GM23338 (cell line): ENCODE results near the gene USP8. TPM values are rescaled to one million over a fixed set of nuclear protein-coding genes. Genes with fewer than 3 reads are reported as not detected.
A peak's percentile ranks its signal among the peaks of the same experiment; 100 is the strongest.

Experiments
- ATAC-seq: fragments of 200-7000 bp; cut with Tn5 transposase; 3 replicates; pipeline ENCODE4 v1.9.1; 2020
- DNase-seq: peaks from one replicate; pipeline ENCODE4 v3.0.0-alpha.2; 2015; ENCODE audit warnings: low spot score
- H2AFZ ChIP-seq: fragments of 200-600 bp; sonication (generic); 2 replicates; pipeline ENCODE4 v1.8.0; 2016; ENCODE audit warnings: antibody characterized with exemption, mild to moderate bottlenecking, moderate library complexity
- H3F3A ChIP-seq: fragments of 200-600 bp; sonication (generic); replicated peaks from 2 replicates; pipeline ENCODE4 v1.8.0; 2017; ENCODE audit warnings: antibody characterized with exemption, mixed run types, low read depth
- H3K27ac ChIP-seq: fragments of 200-600 bp; sonication (generic); 2 replicates; pipeline ENCODE4 v1.6.1; 2016; ENCODE audit warnings: low read depth
- H3K27me3 ChIP-seq: fragments of 200-600 bp; sonication (generic); 2 replicates; pipeline ENCODE4 v1.8.0; 2016; ENCODE audit warnings: mild to moderate bottlenecking, mixed run types, moderate library complexity; ENCODE audit not compliant: insufficient read depth
- H3K36me3 ChIP-seq: fragments of 200-600 bp; sonication (generic); 2 replicates; pipeline ENCODE4 v1.8.0; 2016; ENCODE audit warnings: mild to moderate bottlenecking; ENCODE audit not compliant: insufficient read depth
- H3K4me1 ChIP-seq: fragments of 200-600 bp; sonication (generic); 2 replicates; pipeline ENCODE4 v1.8.0; 2016; ENCODE audit warnings: mild to moderate bottlenecking, moderate library complexity; ENCODE audit not compliant: insufficient read depth
- H3K4me2 ChIP-seq: fragments of 200-600 bp; sonication (generic); 2 replicates; pipeline ENCODE4 v1.7.1; 2017; ENCODE audit warnings: mixed run types
- H3K4me3 ChIP-seq: fragments of 200-600 bp; sonication (generic); 2 replicates; pipeline ENCODE4 v1.6.1; 2016; ENCODE audit warnings: mixed run types
- H3K79me2 ChIP-seq: fragments of 200-600 bp; sonication (generic); replicated peaks from 2 replicates; pipeline ENCODE4 v1.8.0; 2017; ENCODE audit warnings: mild to moderate bottlenecking; ENCODE audit not compliant: insufficient read depth
- H3K9me2 ChIP-seq: fragments of 200-600 bp; sonication (generic); 2 replicates; pipeline ENCODE4 v1.8.0; 2017; ENCODE audit not compliant: insufficient read depth
- H4K20me1 ChIP-seq: fragments of 200-600 bp; sonication (generic); replicated peaks from 2 replicates; pipeline ENCODE4 v1.8.0; 2017; ENCODE audit warnings: mild to moderate bottlenecking; ENCODE audit not compliant: insufficient read depth
- H3K27ac Mint-ChIP-seq: 2 replicates; pipeline ENCODE4 v1.8.0; 2020; ENCODE audit warnings: inconsistent platforms, mild to moderate bottlenecking, moderate library complexity, mixed read lengths
- H3K27me3 Mint-ChIP-seq: 3 replicates; pipeline ENCODE4 v1.8.0; 2022; ENCODE audit warnings: low read depth, mild to moderate bottlenecking, moderate library complexity, mixed read lengths, inconsistent platforms; ENCODE audit not compliant: insufficient read depth, poor library complexity
- H3K36me3 Mint-ChIP-seq: 3 replicates; pipeline ENCODE4 v1.8.0; 2021; ENCODE audit warnings: low read depth, mild to moderate bottlenecking, inconsistent platforms, moderate library complexity, mixed read lengths
- H3K4me1 Mint-ChIP-seq: 3 replicates; pipeline ENCODE4 v1.8.0; 2020; ENCODE audit warnings: mild to moderate bottlenecking, inconsistent platforms, mixed read lengths
- H3K4me3 Mint-ChIP-seq: 3 replicates; pipeline ENCODE4 v1.8.0; 2021; ENCODE audit warnings: moderate library complexity, mild to moderate bottlenecking, inconsistent platforms, mixed read lengths
- H3K9me3 Mint-ChIP-seq: 3 replicates; pipeline ENCODE4 v1.8.0; 2020; ENCODE audit warnings: moderate library complexity, mild to moderate bottlenecking, inconsistent platforms, mixed read lengths
- CREB1 ChIP-seq: fragments of 250-450 bp; sonication (Bioruptor Pico); IDR thresholded peaks from 2 replicates; pipeline ENCODE4 v1.5.0; 2020; ENCODE audit warnings: low read depth, mild to moderate bottlenecking, moderate library complexity
- CTCF ChIP-seq, 2 experiments: fragments of 200-600 bp in 1 of 2; sonication (generic) in 1 of 2; conservative IDR thresholded peaks; 2 replicates each; pipeline versions ENCODE4 v1.5.1 to v1.6.1; 2016 to 2017; ENCODE audit warnings: antibody characterized with exemption in 2 of 2, low read depth in 2 of 2, mild to moderate bottlenecking in 2 of 2, moderate library complexity in 1 of 2
- ETS1 ChIP-seq: IDR thresholded peaks from 2 replicates; pipeline ENCODE4 v1.6.1; 2016; ENCODE audit warnings: antibody characterized with exemption
- EZH2 ChIP-seq: fragments of 200-600 bp; sonication (generic); IDR thresholded peaks from one replicate; pipeline ENCODE4 v1.8.0; 2017; ENCODE audit warnings: antibody characterized with exemption, mild to moderate bottlenecking, low read depth; ENCODE audit not compliant: unreplicated experiment
- EZH2phosphoT487 ChIP-seq: fragments of 200-600 bp; sonication (generic); IDR thresholded peaks from one replicate; pipeline ENCODE4 v1.8.1; 2018; ENCODE audit warnings: antibody characterized with exemption; ENCODE audit not compliant: unreplicated experiment
- JUNB ChIP-seq: IDR thresholded peaks from one replicate; pipeline ENCODE4 v1.6.1; 2016; ENCODE audit warnings: antibody characterized with exemption; ENCODE audit not compliant: unreplicated experiment
- NANOG ChIP-seq: IDR thresholded peaks from 2 replicates; pipeline ENCODE4 v1.6.1; 2016; ENCODE audit warnings: antibody characterized with exemption, borderline replicate concordance
- POLR2AphosphoS5 ChIP-seq: IDR thresholded peaks from 2 replicates; pipeline ENCODE4 v1.6.1; 2016; ENCODE audit warnings: antibody characterized with exemption, low read depth
- REST ChIP-seq: IDR thresholded peaks from one replicate; pipeline ENCODE4 v1.6.1; 2018; ENCODE audit warnings: antibody characterized with exemption; ENCODE audit not compliant: unreplicated experiment
- STAT1 ChIP-seq: IDR thresholded peaks from one replicate; pipeline ENCODE4 v1.6.1; 2016; ENCODE audit warnings: antibody characterized with exemption; ENCODE audit not compliant: unreplicated experiment
- ZNF114 ChIP-seq: fragments of 250-450 bp; sonication (Bioruptor Pico); IDR thresholded peaks from 2 replicates; pipeline ENCODE4 v1.5.0; 2020; ENCODE audit warnings: mild to moderate bottlenecking, moderate library complexity
- ZNF331 ChIP-seq: fragments of 250-450 bp; sonication (Bioruptor Pico); IDR thresholded peaks from 2 replicates; pipeline ENCODE4 v1.5.0; 2020; ENCODE audit warnings: low read depth, mild to moderate bottlenecking, moderate library complexity
- ZNF462 ChIP-seq: fragments of 250-450 bp; sonication (Bioruptor Pico); IDR thresholded peaks from 2 replicates; pipeline ENCODE4 v1.5.0; 2020; ENCODE audit warnings: mild to moderate bottlenecking, moderate library complexity
- polyA plus RNA-seq: library from polyadenylated mRNA; unstranded; fragments of >200 nt; fragmentation: Nextera tagmentation; extraction: Ambion mirVana; gene quantifications from 2 replicates; pipeline ENCODE4 v1.2.1, GENCODE V29; 2016
- total RNA-seq: library from RNA; depleted of rRNA; stranded (reverse); fragments of >200 nt; shearing (Covaris generic); gene quantifications from 2 replicates; pipeline ENCODE4 v1.2.3, GENCODE V29; 2014

Gene USP8
- total and polyA plus RNA-seq, 2 experiments from 2014 or later: 64.8 to 68.6 TPM

- H3K27ac Mint-ChIP-seq: no peak overlapping the region
- no peak for ATAC-seq
- no peaks in the 10 kb centered on the region for H3K36me3 Mint-ChIP-seq
Observed at GRCh38 chr15:50390554-50391264, 33.5 kb upstream of the USP8 start.

More at GRCh38 chr15:50390554-50391264, 33.5 kb upstream of the USP8 start:
- H3K79me2 ChIP-seq: no peaks in the 10 kb centered on the region
- H3F3A ChIP-seq: no peaks in the 10 kb centered on the region
- H3K4me3 ChIP-seq: no peak overlapping the region
- no peak overlapping the region for H3K4me2 ChIP-seq
- H3K27me3 Mint-ChIP-seq: no peaks in the 10 kb centered on the region
- TF ChIP-seq STAT1 (no peak), EZH2 (no peak), NANOG (no peak), REST (no peak), JUNB (no peak), POLR2AphosphoS5 (no peak), ZNF462 (CRISPR knock-in tag) (no peak), CTCF (conservative IDR thresholded peaks at IDR 0.05; ENCODE audit: low read depth in 2 of 2) (no peak), ZNF114 (CRISPR knock-in tag) (no peak), CREB1 (CRISPR knock-in tag) (no peak), EZH2phosphoT487 (no peak), ETS1 (no peak), ZNF331 (no peak)
- no peaks in the 10 kb centered on the region for H3K27me3 ChIP-seq
- no peaks in the 10 kb centered on the region for H4K20me1 ChIP-seq
- no peak overlapping the region for H3K27ac ChIP-seq
- H3K9me2 ChIP-seq: no peaks in the 10 kb centered on the region
- H2AFZ ChIP-seq: 0 out of 2 replicates have a peak overlapping the region, but pooled peaks have one; percentile 4
- H3K36me3 ChIP-seq: no peaks in the 10 kb centered on the region
- no peak overlapping the region for H3K4me3 Mint-ChIP-seq
- H3K4me1 Mint-ChIP-seq: no peaks in the 10 kb centered on the region
- no peaks in the 10 kb centered on the region for H3K9me3 Mint-ChIP-seq
- DNase-seq: no peak
- H3K4me1 ChIP-seq: no peaks in the 10 kb centered on the region
